ENCODE results near the gene LYSMD4. TPM values are rescaled to one million over a fixed set of nuclear protein-coding genes. Genes with fewer than 3 reads are reported as not detected.

LYSMD4 gene
- polyA plus RNA-seq, 2 of the 4 experiments (the other 2 are of a cell fraction): 3.8 to 6.0 TPM

- no peak for ATAC-seq
- Histone ChIP-seq H3K4me1 (no peaks in the 10 kb centered on the region), H3K27ac (no peak overlapping the region), H3K4me2 (no peak overlapping the region), H3K4me3 (no peak overlapping the region), H3K9me3 (no peaks in the 10 kb centered on the region)
- WGBS (ENCODE audit: missing lambda C conversion rate): 92% methylated on average over 7 of the region's 7 CpGs
- POLR2A ChIA-PET: no interaction called here
- no peak for DNase-seq (ENCODE audit: low read depth in 1 of 2, low spot score in 1 of 2)
- CTCF ChIA-PET: interaction anchor here (0.6 to 2.6 kb wide), 3 partner anchors 17 to 515 kb away, joined by 3 to 15 read pairs (median 3); no protein-coding TSS in a partner anchor
- no peak for FAIRE-seq
- no peak for TF ChIP-seq EP300 (IDR thresholded peaks at IDR 0.05)
- TF ChIP-seq JUNB (IDR thresholded peaks at IDR 0.05): no peak
- TF ChIP-seq HMGXB4 (CRISPR knock-in tag; IDR thresholded peaks at IDR 0.05; ENCODE audit: borderline replicate concordance): no peak
- no peak for TF ChIP-seq EHF (CRISPR knock-in tag; IDR thresholded peaks at IDR 0.05)
- TF ChIP-seq ESRRA (IDR thresholded peaks at IDR 0.05; ENCODE audit: borderline replicate concordance, low read length): no peak
- TF ChIP-seq NFE2L2 (conservative IDR thresholded peaks at IDR 0.05; ENCODE audit: low read length): no peak
- TF ChIP-seq HES2 (IDR thresholded peaks at IDR 0.05): no peak
- no peak for TF ChIP-seq GATA3 (IDR thresholded peaks at IDR 0.05; ENCODE audit: borderline replicate concordance)
- TF ChIP-seq RCOR1 (IDR thresholded peaks at IDR 0.05; ENCODE audit: low read depth, low read length): no peak
Measured at GRCh38 chr15:99720533-99720932, 12.7 kb downstream of the LYSMD4 start.

GRCh38 chr15:99719096-99719541, 14.1 kb downstream of the LYSMD4 start:
- no peak overlapping the region for H3K27ac ChIP-seq
- H3K4me1 ChIP-seq: no peaks in the 10 kb centered on the region
- DNase-seq (ENCODE audit: low read depth in 1 of 2, low spot score in 1 of 2) (no peak), ATAC-seq (no peak), FAIRE-seq (no peak)
- H3K4me3 ChIP-seq: no peak overlapping the region
- no peaks in the 10 kb centered on the region for H3K9me3 ChIP-seq
- H3K4me2 ChIP-seq: no peak overlapping the region
- 86% methylated on average over 5 of the region's 5 CpGs for WGBS (ENCODE audit: missing lambda C conversion rate)
- ChIA-PET CTCF (interaction anchor here (0.7 to 7.9 kb wide), 5 partner anchors 13 to 1275 kb away, joined by 3 to 78 read pairs (median 10); no protein-coding TSS in a partner anchor), POLR2A (interaction anchor here (0.9 kb wide), 1 partner anchor 14 kb away, joined by 10 read pairs; the partner anchor contains the start of gene LYSMD4)
- TF ChIP-seq PHF8 (IDR thresholded peaks at IDR 0.05; ENCODE audit: borderline replicate concordance, low read depth): no peak
- TF ChIP-seq TFCP2L1 (CRISPR knock-in tag; IDR thresholded peaks at IDR 0.05): no peak
- no peak for TF ChIP-seq REST (IDR thresholded peaks at IDR 0.05)
- TF ChIP-seq ZNF302 (CRISPR knock-in tag; IDR thresholded peaks at IDR 0.05): no peak
- no peak for TF ChIP-seq SMC3 (IDR thresholded peaks at IDR 0.05)
- no peak for TF ChIP-seq ZC3H11A (IDR thresholded peaks at IDR 0.05)
- no peak for TF ChIP-seq EHF (CRISPR knock-in tag; IDR thresholded peaks at IDR 0.05)
- TF ChIP-seq MYC (IDR thresholded peaks at IDR 0.05; ENCODE audit: borderline replicate concordance, low read length): no peak
- TF ChIP-seq POLR2A (IDR thresholded peaks at IDR 0.05; ENCODE audit: low read length): no peak
- TF ChIP-seq MAZ (IDR thresholded peaks at IDR 0.05; ENCODE audit: borderline replicate concordance, low read depth, low read length): no peak

- CTCF ChIA-PET: interaction anchor here (1.1 to 7.9 kb wide), 6 partner anchors 13 to 445 kb away, joined by 3 to 78 read pairs (median 6); no protein-coding TSS in a partner anchor
- no peak overlapping the region for H3K4me2 ChIP-seq
- no peak overlapping the region for H3K4me3 ChIP-seq
Measured at GRCh38 chr15:99718421-99718820, 14.8 kb downstream of the LYSMD4 start.

More at GRCh38 chr15:99718421-99718820, 14.8 kb downstream of the LYSMD4 start:
- TF ChIP-seq CTCF (IDR thresholded peaks at IDR 0.05) (no peak), MAX (IDR thresholded peaks at IDR 0.05) (no peak), HDAC2 (IDR thresholded peaks at IDR 0.05) (no peak)
- Histone ChIP-seq H3K9me3 (no peaks in the 10 kb centered on the region), H3K4me1 (no peaks in the 10 kb centered on the region), H3K27ac (no peak overlapping the region)
- 88% methylated on average over 4 of the region's 4 CpGs for WGBS (ENCODE audit: missing lambda C conversion rate)
- ATAC-seq (no peak), DNase-seq (ENCODE audit: low read depth in 1 of 2, low spot score in 1 of 2) (no peak), FAIRE-seq (peak; percentile 7)
- POLR2A ChIA-PET: interaction anchor here (0.9 kb wide), 1 partner anchor 15 kb away, joined by 10 read pairs; the partner anchor contains the start of gene LYSMD4
